ENCODE measurements around the gene TSSK6.

The TSSK6 gene

DNA sequence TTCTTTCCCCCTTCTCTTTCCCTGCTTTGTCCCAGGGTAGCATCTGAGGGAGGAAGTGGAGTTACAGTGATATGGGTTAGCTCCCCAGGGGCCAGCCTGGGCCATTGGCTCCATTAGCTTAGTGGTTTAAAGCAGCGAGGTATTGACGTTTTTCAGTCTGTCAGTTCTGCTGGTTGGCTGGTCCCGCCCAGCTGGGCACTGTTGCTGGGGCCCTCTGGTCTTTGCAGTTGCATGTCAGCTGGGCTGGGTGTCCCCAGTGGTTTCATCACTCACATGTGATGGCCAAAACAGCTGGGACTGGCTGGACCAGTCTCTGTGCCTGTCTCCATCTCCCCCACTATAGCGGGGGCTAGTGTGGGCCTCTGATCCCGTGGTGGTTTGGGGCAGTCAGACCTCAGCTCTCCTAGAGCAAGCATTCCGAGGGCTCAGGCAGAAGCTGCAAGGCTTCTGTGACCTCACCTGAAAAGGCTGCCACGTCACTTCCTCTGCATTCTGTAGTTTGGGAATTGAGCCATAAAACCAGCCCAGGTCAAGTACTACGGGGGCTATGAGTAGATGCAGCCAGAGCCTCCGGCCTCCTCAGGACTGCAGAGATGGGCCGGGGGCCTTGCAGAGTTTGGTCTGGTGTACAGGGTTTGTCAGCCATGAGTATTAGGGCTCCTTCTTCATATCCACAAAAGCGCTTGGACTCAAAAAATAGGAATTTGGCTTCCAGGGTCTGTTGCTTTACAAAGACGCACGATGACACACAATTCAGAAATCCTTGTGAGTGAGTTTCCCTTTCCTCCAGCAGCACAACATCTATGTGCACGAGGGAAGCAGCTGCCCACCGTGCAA is 30.0 kb downstream of the TSSK6 start:
- TF ChIP-seq FOXK2 (IDR thresholded peaks at IDR 0.05) (no peak), TARDBP (IDR thresholded peaks at IDR 0.05) (no peak), CTBP1 (IDR thresholded peaks at IDR 0.05; ENCODE audit: borderline replicate concordance) (no peak)
- POLR2A ChIA-PET = interaction anchor here (1.0 kb wide), 1 partner anchor 121 kb away, joined by 3 read pairs; no protein-coding TSS in a partner anchor
- no peak for DNase-seq (ENCODE audit: extremely low spot score)
- CTCF ChIA-PET = interaction anchor here (0.5 to 1.2 kb wide), 3 partner anchors 9 to 43 kb away, joined by 3 to 4 read pairs (median 4); no protein-coding TSS in a partner anchor

DNA sequence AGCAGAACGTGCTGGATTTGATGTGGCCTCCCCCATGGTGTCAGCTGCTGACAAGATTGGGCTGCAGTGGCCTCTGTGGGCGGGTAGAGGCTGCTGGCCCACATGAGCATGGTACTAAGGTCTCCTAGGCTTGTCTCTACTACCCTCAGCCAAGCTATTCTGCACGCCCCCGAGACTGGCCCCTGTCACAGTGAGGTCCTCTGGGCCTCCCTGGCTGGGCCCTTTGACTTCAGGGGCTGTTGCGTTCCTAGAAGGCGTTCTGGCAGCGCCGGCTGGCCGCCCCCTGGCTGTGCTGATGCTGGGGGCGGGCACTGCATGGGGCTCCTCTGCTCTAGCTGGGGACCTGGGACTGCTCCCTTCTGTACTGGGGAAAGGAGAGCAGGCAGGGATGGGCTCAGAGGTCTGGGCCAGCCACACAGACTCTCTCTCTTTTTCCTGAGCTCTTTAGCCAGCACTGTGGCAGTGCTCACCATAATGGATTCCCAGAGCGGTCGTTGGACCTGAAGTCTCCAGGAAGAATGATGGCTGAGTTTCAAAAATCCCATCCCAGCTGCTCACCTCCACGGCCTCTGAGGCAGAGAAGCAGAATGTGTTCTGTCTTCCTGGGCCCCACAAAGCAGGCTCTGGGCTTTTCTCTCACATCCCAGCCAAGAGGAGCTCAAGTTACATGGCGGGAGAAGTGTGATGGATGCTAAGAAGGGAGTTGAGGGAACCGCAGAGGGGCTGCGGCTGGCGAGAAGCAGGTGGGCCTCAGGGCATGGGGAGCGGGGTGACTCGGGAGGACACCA is 32.3 kb downstream of the TSSK6 start:
- TF ChIP-seq L3MBTL2 (conservative IDR thresholded peaks at IDR 0.05) = no peak
- no peak for TF ChIP-seq FOXA1 (IDR thresholded peaks at IDR 0.05)
- TF ChIP-seq LEF1 (IDR thresholded peaks at IDR 0.05; ENCODE audit: borderline replicate concordance) = no peak
- TF ChIP-seq NFRKB (IDR thresholded peaks at IDR 0.05) = no peak
- TF ChIP-seq ZNF384 (IDR thresholded peaks at IDR 0.05) = no peak
- no peak for TF ChIP-seq HDGF (IDR thresholded peaks at IDR 0.05; ENCODE audit: borderline replicate concordance)
- TF ChIP-seq ELF4 (IDR thresholded peaks at IDR 0.05) = no peak
- ChIA-PET CTCF (no interaction called here), POLR2A (interaction anchor here (1.5 kb wide), 1 partner anchor 118 kb away, joined by 4 read pairs; no protein-coding TSS in a partner anchor)
- DNase-seq (ENCODE audit: extremely low spot score) = no peak

DNA sequence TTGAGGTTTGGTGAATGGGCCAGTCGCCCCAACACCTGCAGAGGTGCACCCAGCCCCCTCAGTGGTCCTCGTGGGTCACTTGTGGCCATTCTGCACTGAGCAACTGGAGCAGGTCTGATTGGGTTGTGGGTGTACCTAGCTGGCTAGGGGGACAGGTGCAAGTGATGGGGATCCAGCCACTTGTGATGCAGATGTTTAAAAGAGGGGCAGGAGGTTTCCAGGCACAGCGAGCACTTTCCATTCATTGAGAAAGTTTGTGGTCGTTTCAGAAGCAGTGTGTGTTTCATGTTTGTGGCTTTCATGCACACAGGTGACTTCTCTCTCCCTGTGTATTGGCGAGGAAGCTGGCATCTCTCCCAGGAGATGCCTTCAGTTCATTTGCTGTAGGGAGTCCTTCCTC is 34.7 kb downstream of the TSSK6 start:
- ChIA-PET POLR2A (no interaction called here), CTCF (no interaction called here)
- TF ChIP-seq TARDBP (IDR thresholded peaks at IDR 0.05) (no peak), CTBP1 (IDR thresholded peaks at IDR 0.05; ENCODE audit: borderline replicate concordance) (no peak), FOXK2 (IDR thresholded peaks at IDR 0.05) (no peak), FOXA1 (IDR thresholded peaks at IDR 0.05) (no peak)
- TF ChIP-seq, protein P1, sequence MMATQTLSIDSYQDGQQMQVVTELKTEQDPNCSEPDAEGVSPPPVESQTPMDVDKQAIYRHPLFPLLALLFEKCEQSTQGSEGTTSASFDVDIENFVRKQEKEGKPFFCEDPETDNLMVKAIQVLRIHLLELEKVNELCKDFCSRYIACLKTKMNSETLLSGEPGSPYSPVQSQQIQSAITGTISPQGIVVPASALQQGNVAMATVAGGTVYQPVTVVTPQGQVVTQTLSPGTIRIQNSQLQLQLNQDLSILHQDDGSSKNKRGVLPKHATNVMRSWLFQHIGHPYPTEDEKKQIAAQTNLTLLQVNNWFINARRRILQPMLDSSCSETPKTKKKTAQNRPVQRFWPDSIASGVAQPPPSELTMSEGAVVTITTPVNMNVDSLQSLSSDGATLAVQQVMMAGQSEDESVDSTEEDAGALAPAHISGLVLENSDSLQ (IDR thresholded peaks at IDR 0.05) = no peak
- DNase-seq (ENCODE audit: extremely low spot score) = no peak

DNA sequence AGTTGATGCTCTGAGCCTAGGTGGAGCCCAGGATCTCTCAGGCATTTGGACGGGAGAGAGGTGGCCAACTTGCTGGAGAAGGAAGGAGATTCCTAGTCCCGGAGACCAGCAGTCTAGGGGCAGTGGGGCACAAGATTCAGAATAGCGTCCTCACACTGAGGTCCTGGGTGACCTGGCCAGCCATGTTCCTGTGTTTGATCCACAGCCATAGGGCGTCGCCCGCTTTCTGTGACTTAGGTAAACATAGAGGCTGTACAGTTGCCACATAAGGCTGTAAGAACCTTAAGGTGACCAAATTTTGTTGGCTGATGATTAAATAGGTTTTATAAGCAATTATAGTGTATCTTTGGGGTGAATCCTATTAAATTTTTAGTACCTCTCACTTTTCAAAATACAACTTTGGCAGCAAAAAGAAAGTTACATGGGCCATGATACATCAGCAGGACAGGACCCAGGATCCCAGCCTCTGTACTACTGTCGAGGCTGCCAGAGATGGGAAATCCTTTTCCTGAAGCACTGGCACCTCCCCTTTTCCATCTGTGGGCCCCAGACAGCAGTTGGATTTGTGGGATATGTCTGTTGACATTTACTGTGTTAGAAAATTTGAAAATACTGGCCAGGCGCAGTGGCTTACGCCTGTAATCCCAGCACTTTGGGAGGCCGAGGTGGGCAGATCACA is 37.5 kb downstream of the TSSK6 start:
- DNase-seq (ENCODE audit: extremely low spot score) = no peak
- ChIA-PET POLR2A (no interaction called here), CTCF (interaction anchor here (0.7 kb wide), 1 partner anchor 155 kb away, joined by 3 read pairs; no protein-coding TSS in a partner anchor)
- TF ChIP-seq, protein P1 (IDR thresholded peaks at IDR 0.05) = no peak
- TF ChIP-seq BHLHE40 (IDR thresholded peaks at IDR 0.05; ENCODE audit: borderline replicate concordance) (no peak), CTBP1 (IDR thresholded peaks at IDR 0.05; ENCODE audit: borderline replicate concordance) (no peak), FOXK2 (IDR thresholded peaks at IDR 0.05) (no peak), ARNT (IDR thresholded peaks at IDR 0.05) (no peak), FOXA1 (IDR thresholded peaks at IDR 0.05) (no peak), L3MBTL2 (conservative IDR thresholded peaks at IDR 0.05) (no peak), ZNF384 (IDR thresholded peaks at IDR 0.05) (no peak)

DNA sequence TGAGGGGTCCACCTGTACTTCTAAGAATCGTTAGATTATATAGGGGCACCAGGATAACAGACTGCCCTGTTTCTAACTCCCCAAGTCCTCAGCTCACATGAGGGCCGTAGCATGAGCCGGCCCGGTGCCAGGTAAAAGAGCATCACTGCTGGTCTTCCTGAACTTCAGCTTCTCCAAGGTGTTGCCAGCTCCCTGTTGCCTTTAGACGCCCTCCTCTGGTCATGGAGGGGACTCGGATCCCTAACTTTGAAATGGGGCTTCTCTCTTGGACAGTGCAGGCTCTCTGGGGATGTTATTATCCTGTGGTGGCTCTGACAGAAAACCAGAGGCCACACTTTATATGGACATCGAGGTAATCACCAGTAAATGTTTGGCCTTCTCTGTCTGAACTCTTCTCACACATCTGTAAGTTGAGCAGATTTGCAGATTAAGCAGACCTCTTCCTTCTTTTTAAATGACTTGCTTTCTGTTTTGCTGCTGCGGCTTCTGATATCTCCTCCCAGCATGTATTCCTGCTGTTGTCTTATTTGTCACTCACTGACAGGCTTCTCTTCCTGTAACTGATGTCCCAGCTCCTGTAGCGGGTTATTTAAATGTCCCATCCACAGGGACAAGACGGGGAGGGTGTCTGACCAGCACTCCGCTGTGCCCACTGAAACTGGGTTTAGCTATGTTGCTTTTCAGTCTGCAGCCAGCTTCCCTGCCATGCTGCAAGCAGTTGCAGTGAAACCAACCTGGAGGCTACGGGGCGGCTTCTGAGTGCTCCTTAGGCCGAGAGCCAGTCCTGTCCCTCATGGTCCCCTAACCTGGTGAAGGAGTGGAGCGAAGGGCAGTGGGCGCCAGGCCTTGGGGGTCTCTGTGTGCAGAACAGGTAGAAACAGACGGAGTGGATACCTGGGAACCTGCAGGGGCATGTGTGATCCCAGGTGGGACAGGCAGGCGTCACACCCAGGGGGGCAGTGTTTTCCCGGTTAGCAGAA is 39.2 kb downstream of the TSSK6 start:
- peak; percentile 31 for DNase-seq (ENCODE audit: extremely low spot score)

More for the DNA sequence above, 39.2 kb downstream of the TSSK6 start:
- POLR2A ChIA-PET = no interaction called here
- no peak for TF ChIP-seq SUZ12 (IDR thresholded peaks at IDR 0.05)
- TF ChIP-seq TARDBP (IDR thresholded peaks at IDR 0.05) = no peak
- no peak for TF ChIP-seq FOXA1 (IDR thresholded peaks at IDR 0.05)
- TF ChIP-seq ARNT (IDR thresholded peaks at IDR 0.05) = no peak
- TF ChIP-seq L3MBTL2 (conservative IDR thresholded peaks at IDR 0.05) = no peak
- no peak for TF ChIP-seq NFRKB (IDR thresholded peaks at IDR 0.05)
- no peak for TF ChIP-seq BHLHE40 (IDR thresholded peaks at IDR 0.05; ENCODE audit: borderline replicate concordance)
- TF ChIP-seq CTBP1 (IDR thresholded peaks at IDR 0.05; ENCODE audit: borderline replicate concordance) = no peak
- no peak for TF ChIP-seq ELF4 (IDR thresholded peaks at IDR 0.05)
- TF ChIP-seq HDGF (IDR thresholded peaks at IDR 0.05; ENCODE audit: borderline replicate concordance) = no peak
- no peak for TF ChIP-seq SP1 (IDR thresholded peaks at IDR 0.05)
- no peak for TF ChIP-seq LEF1 (IDR thresholded peaks at IDR 0.05; ENCODE audit: borderline replicate concordance)
- TF ChIP-seq, protein P1 (IDR thresholded peaks at IDR 0.05) = no peak
- TF ChIP-seq FOXK2 (IDR thresholded peaks at IDR 0.05) = no peak
- TF ChIP-seq ZNF384 (IDR thresholded peaks at IDR 0.05) = no peak
- no peak for TF ChIP-seq FOXM1 (IDR thresholded peaks at IDR 0.05; ENCODE audit: borderline replicate concordance)
- CTCF ChIA-PET = interaction anchor here (0.6 to 1.5 kb wide), 7 partner anchors 9 to 110 kb away, joined by 3 to 7 read pairs (median 4); no protein-coding TSS in a partner anchor

All from HEK293T (cell line).